K562 (cell line): Measurements from ENCODE around the gene NUP188.

ENCODE experiments used
- CHD7 ChIP-seq: fragments of 200-600 bp; sonication (generic); IDR thresholded peaks from one replicate; pipeline ENCODE4 v1.6.1; 2012; ENCODE audit warnings: mild to moderate bottlenecking, low read depth, low read length, inconsistent platforms
- CTCF ChIP-seq, 3 experiments: IDR thresholded peaks in 2 of 3; conservative IDR thresholded peaks in 1 of 3; 2 replicates each; pipeline ENCODE4 v1.5.1; 2011 to 2012; ENCODE audit warnings: low read length in 3 of 3, mild to moderate bottlenecking in 3 of 3, control low read depth in 2 of 3, improper control_type of control experiment in 1 of 3, inconsistent platforms in 1 of 3, low read depth in 1 of 3, mixed read lengths in 1 of 3, moderate library complexity in 1 of 3; ENCODE audit not compliant: insufficient read depth in 2 of 3
- JUN ChIP-seq, 2 experiments: sonication (generic) in 1 of 2; formaldehyde crosslinking in 1 of 2; IDR thresholded peaks; 2 replicates each; pipeline versions ENCODE4 v1.6.1 to v1.8.0; 2012 to 2022; ENCODE audit warnings: borderline replicate concordance in 2 of 2, mild to moderate bottlenecking in 2 of 2, improper control_type of control experiment in 1 of 2, low read depth in 1 of 2, low read length in 1 of 2, missing genetic modification reagents in 1 of 2
- JUND ChIP-seq, 2 experiments: IDR thresholded peaks; 2 replicates in 1 of 2; 3 replicates in 1 of 2; pipeline ENCODE4 v1.6.1; 2011; ENCODE audit warnings: borderline replicate concordance in 2 of 2, low read depth in 2 of 2, low read length in 2 of 2, improper control_type of control experiment in 1 of 2, missing biosample characterization in 1 of 2, missing genetic modification characterization in 1 of 2, missing genetic modification reagents in 1 of 2
- NCOR1 ChIP-seq: fragments of 450-650 bp; IDR thresholded peaks from 2 replicates; pipeline ENCODE4 v1.6.1; 2016; ENCODE audit warnings: mild to moderate bottlenecking, moderate library complexity
- TARDBP ChIP-seq: fragments of 450-650 bp; IDR thresholded peaks from 2 replicates; pipeline ENCODE4 v1.6.1; 2016
- ZFP1 ChIP-seq: fragments of 450-650 bp; formaldehyde crosslinking; IDR thresholded peaks from 2 replicates; pipeline ENCODE4 v1.4.0; 2020; ENCODE audit warnings: mild to moderate bottlenecking, mixed read lengths

GRCh38 chr9:129007035-129007765 lies 59.7 kb downstream of the NUP188 start:
- TF ChIP-seq ZFP1: no peak
- no peak for TF ChIP-seq JUND (IDR thresholded peaks at IDR 0.05; ENCODE audit: borderline replicate concordance, low read depth, low read length)
- no peak for TF ChIP-seq JUND (tag; IDR thresholded peaks at IDR 0.05; ENCODE audit: borderline replicate concordance, low read depth, low read length)
- no peak for TF ChIP-seq CHD7
- TF ChIP-seq CTCF (IDR thresholded peaks at IDR 0.05 in 2 of 3, conservative IDR thresholded peaks at IDR 0.05 in 1 of 3; ENCODE audit: insufficient read depth in 2 of 3, low read depth in 1 of 3, low read length in 3 of 3): no peak; a peak in 1 of 6 replicates
- no peak for TF ChIP-seq JUN (IDR thresholded peaks at IDR 0.05; ENCODE audit: borderline replicate concordance, low read depth, low read length)
- TF ChIP-seq JUN (CRISPR knock-in tag; IDR thresholded peaks at IDR 0.05; ENCODE audit: borderline replicate concordance): no peak
- TF ChIP-seq TARDBP: no peak
- TF ChIP-seq NCOR1: no peak
